HG03066 (cell line): Measurements from ENCODE around the gene NRARP.
"Not testable (repeated sequence)": the region's sequence is repeated elsewhere in the genome, so short reads cannot be mapped to it uniquely, and the experiment has no call there.

Experiments
- ATAC-seq: cut with Tn5 transposase; IDR thresholded peaks from one replicate; pipeline ENCODE4 v1.9.1; 2021; ENCODE audit warnings: low read depth; ENCODE audit not compliant: unreplicated experiment

NRARP gene, protein sequence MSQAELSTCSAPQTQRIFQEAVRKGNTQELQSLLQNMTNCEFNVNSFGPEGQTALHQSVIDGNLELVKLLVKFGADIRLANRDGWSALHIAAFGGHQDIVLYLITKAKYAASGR

DNA sequence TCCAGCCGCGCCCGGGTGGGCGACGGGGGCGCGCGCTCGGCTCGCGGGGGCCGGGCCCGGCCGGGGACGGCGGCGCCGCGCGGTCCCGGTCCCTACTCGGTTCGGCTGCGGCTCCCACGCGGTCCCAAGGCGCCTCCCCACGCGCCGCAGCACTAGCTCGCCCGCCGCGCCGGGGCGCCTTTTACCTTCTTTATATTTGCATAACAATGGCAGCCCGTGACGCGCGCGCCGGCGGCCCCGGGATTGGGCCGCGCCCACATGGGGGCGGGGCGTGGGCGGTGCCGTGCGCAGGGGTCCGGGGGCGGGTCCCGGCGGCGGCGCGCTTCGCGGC lies at the start of gene NRARP:
Gene NRARP (minus strand): TSS at position 154 of the 331 bp plus-strand sequence. CDS start 343 bp downstream, outside the sequence.
- peak; percentile 65 for ATAC-seq

DNA sequence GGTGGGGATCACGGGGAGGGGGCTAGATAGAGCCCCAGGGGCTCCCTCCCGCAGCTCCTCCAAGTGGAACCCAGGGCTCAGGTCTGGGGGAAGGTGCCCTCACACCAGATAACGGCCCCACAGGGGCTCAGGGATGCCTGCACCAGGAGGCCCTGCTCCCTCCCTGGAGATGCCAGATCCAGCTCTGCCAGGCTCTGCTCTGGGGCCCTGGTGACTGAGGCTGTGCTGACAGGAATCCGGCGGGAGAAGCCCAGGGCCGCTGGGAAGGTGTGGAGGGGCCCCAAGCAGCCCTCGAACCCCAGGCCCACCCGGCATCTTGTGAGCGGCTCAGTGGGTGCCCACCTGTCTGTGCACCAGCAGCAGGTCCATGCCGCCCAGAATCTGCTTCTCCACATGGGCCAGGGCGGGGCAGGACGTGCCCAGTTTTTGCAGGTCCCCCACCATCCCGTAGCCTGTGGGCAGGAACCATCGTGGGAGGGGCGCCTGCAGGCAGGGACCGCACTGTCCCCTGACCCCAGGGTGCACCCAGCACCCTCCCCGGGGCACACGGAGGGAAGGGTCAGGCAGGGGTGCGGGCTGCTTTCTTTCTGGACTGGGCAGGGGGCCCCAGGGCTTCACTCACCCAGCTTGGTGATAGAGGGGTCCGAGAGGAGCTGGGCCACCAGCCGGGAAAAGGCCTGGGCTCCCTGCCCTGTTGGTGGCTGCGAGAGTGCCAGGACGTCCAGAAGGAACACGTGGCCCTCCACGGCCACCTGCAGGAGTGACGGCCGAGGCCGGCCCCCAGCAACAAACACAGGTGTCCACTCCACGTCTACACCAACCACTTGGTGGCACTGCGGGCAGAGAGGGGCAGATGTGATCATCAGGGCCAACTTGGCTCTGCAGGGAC lies 48.9 kb upstream of the NRARP start:
- no peak for ATAC-seq

DNA sequence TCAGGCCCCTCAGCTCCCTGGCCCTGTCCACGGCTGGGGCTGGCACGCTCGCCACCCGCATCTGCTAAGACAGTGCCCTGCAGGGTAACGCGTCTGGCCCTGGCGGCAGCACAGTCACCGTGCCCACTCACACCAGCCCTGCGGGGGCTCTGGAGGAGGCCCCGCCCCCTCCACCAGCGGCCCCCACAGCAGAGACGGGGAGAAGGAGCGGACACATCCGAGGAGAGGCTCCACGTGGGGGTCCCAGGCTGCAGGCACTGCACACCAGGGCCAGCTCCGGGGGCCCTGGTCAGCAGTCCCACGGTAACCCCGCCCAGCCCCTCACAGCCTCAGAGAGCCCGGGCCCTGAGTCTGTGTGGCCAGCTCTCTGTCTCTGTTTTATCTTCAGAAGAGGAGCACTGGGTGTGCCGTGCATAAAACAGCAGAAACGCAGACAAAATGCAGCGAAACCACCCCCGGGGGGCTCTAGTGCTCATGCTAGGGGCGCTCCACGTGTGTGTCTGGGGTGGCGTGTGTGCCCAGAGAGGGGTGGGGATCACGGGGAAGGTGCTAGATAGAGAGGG lies 47.5 kb upstream of the NRARP start:
- ATAC-seq = no peak

DNA sequence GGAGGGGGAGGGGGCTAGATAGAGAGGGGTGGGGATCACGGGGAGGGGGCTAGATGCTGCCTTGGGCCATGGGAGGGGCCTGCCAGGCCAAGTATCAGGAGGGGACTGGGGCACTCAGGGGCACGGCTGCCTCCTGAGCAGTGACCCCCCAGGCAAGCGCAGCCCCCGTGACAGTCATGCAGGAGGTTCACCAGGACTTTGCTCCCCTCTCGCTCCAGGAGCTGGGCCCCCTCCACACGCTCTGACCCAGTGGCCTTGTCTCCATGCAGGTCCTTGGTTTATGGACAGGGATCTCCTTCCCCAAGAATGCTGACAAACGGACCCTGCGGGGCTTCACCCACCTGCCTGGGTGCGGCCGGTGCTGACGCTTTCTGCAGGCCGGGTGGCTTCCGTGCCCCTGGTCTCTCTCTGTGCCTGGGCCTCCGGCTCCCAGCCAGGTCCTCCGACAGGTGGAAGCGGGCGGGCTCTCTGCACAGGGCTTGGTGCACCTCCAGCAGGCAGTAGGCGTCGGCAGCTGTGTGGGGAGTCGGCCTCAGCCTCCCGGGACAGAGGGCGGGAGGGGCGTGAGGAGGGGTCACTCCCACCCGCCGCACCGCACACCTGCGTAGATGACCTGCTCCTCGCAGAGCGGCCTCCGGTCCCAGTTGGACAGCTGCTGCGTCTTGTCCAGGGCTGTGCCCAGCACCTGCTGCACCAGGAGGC lies 46.8 kb upstream of the NRARP start:
- ATAC-seq = no peak

DNA sequence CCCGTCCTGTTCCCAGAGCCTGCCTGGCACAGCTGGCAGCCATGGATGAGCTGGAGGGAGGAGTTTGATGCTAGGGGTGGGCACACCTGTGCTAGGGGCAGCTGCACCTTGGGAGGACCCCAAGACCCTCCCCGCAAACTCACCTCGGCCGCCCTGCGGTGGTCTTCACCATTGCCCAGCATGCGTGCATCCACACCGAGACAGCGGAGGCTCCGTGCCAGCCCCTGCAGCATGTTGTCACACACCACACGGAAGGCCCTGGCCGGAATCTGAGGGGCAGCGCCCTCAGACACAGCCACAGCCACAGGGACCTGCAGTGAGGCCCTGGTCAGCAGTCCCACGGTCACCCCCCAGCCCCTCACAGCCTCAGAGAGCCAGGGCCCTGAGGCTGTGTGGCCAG lies 45.9 kb upstream of the NRARP start:
- ATAC-seq = no peak

DNA sequence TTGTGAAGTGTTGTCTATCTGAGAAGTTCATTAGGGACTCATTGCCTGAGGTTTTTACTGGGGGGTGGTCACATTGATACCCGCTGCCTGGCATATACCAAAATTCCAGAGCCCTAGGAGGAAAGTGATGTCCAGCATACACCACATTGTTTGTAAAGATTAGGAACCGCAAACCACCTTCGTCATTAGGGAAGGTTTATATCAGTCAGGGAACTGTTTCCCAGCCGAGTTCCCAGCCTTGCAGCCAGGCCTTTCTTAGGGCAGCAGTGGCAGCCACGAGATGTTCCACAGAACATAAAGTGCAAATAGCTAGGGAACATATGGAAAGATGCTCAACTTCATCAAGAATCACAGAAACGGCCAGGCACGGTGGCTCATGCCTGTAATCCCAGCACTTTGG lies 40.4 kb upstream of the NRARP start:
- ATAC-seq = no peak

DNA sequence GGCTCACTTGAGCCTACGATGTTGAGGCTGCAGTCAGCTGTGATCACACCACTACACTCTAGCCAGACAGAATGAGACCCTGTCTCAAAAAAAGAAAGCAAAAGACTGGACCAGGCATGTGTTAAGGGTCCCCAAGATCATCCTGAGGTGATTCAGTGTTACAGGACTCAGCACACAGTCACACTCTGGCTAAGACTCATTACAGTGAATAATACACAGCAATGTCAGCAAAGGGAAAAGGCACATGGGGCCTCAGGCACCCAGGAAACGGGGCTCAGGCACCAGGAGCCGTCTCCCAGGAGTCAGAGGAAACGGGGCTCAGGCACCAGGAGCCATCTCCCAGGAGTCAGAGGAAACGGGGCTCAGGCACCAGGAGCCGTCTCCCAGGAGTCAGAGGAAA lies 39.2 kb upstream of the NRARP start:
- ATAC-seq = no peak

DNA sequence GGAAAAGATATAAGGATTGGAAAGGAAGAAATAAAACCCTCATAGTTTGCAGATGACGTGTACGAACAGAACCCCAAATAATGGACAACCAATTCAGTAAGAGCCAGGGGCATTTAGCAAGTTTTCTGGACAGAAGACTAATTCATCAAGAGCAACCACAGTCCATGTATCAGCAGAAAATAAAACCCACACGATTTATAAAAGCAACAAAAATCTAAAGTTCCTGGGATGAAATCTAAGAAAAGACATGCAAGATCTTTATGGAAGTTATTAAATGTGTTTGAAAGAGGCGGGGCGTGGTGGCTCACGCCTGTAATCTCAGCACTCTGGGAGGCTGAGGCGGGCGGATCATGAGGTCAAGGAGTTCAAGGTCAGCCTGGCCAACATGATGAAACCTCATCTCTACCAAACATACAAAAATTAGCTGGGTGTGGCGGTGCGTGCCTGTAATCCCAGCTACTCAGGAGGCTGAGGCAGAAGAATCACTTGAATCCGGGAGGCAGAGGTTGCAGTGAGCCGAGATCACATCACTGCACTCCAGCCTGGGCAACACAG lies 37.9 kb upstream of the NRARP start:
- not testable (repeated sequence) for ATAC-seq

DNA sequence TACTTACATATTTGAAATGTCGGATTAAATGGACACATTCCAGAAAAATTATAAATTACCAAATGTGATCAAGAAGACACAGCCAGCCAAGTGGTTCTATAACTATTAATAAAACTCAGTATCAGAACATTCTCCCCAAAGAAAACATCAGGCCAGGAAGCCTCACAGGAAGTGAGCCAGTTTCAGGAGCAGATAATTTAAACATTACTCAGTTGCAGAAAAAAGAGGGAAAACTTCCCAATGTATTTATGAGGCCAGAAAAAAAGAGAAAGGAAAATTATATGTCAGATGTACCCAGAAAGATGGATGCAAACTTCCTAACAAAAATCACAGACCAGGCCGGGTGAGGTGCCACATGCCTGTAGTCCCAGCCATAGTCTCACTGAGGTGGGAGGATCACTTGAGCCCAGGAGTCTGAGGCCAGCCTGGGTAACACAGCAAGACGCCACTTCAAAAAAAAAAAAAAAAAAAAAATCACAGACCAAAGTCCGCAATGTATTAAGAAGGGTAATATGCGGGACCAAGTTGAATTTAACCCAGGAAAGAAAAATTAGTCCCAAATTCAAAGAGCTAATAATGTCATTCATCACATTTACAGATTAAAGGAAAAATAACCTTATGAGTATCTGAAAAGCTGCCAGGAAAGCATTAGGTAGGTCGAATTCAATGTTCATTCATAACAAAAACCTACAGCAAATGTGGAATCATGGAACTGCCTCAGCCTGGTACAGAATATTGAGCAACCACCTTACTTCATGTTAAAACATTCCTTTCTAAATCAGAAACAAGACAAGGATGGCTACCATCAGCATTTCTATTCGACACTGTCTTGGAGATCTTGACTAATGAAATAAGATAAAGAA lies 37.2 kb upstream of the NRARP start:
- ATAC-seq = no peak

DNA sequence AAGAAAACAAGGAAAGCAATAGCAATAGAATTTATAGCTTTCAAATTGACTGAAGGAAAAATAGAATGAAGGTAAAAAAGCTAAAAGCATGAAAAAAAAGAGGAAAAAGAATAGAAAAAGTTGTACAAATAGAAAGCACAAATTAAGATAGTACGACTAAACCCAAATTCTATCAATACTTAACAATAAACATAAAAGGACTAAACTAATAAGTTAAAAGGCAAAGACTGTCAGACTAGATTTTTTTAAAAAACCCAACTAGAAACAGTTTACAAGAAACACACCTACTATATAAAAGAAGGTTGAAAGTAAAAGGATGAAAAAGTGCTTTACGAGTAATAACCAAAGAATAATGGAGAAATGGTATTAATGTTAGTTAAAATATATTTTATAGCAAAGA lies 34.7 kb upstream of the NRARP start:
- no peak for ATAC-seq

DNA sequence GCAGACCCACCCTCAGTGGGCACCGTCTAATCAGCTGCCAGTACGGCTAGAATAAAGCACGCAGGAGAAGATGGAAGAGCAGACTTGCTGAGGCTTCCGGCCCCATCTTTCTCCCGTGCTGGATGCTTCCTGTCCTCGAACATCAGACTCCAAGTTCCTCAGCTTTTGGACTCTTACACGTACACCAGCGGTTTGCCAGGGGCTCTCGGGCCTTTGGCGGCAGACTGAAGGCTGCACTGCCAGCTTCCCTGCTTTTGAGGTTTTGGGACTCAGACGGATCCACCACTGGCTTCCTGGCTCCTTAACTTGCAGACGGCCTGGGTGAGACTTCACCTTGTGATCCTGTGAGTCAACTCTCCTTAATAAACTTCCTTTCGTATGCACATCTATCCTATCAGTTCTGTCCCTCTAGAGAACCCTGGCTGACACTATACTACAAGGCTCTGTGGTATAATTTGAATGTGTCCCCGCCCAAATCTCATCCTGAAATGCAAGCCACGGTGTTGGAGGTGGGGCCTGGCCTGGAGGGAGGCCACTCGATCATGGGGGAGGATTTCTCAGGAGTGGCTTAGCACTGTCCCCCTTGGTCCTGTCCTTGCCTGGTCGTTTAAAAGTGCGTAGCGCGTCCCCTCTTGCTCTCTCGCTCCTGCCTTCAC lies 31.1 kb upstream of the NRARP start:
- no peak for ATAC-seq

DNA sequence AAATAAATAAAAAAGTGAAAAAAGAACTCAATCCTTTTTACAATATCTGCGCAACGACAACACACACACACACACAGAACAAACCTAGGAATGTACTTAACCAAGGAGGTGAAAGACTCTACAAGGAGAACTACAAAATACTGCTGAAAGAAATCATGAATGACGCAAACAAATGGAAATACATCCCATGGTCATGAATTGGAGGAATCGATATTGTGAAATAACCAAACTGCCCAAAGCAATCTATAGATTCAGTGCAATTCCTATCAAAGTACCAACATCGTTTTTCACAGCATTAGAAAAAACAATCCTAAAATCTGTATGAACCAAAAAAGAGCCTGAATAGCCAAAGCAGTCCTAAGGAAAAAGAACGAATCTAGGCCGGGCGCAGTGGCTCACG lies 29.9 kb upstream of the NRARP start:
- ATAC-seq = no peak

DNA sequence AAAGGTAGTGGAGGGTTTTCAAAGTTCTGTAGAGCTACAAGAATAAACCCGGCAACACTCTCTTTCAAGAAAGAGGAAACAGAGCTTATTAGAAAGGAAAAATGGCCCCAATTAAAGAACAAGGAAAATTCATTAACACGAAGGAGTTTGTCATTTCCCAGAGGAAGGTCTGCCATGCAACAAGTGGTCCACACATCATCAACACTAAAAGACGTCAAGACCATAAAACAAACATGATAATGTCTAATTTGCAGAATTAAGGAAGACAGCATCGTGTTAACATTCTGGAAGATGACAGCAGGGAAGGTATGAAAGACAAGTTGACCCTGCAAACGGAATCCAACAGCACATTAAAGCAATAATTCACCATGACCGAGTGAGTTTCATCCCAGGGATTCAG lies 28.6 kb upstream of the NRARP start:
- no peak for ATAC-seq

DNA sequence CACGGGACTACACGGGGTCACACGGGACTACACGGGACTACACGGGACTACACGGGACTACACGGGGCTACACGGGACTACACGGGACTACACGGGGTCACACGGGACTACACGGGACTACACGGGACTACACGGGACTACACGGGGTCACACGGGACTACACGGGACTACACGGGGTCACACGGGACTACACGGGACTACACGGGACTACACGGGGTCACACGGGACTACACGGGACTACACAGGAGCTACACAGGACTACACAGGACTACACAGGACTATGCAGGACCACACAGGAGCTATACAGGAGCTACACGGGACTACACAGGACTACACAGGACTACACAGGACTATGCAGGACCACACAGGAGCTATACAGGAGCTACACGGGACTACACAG lies 27.5 kb upstream of the NRARP start:
- not testable (repeated sequence) for ATAC-seq

DNA sequence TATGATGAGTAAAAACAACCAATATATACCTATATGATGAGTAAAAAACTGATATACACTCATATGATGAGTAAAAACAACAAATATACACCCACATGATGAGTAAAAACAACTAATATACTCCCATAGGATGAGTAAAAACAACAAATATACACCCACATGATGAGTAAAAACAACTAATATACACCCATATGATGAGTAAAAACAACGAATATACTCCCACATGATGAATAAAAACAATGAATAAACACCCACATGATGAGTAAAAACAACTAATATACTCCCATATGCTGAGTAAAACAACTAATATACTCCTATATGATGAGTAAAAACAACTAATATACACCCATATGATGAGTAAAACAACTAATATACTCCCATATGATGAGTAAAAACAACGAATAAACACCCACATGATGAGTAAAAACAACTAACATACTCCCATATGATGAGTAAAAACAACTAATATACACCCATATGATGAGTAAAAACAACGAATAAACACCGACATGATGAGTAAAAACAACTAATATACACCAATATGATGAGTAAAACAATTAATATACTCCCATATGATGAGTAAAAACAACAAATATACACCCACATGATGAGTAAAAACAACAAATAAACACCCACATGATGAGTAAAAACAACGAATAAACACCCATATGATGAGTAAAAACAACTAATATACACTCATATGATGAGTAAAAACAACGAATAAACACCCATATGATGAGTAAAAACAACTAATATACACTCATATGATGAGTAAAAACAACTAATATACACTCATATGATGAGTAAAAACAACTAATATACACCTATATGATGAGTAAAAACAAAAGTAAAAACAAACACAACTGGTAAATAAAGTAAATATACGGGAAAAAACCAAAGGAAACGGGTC lies 25.8 kb upstream of the NRARP start:
- not testable (repeated sequence) for ATAC-seq

DNA sequence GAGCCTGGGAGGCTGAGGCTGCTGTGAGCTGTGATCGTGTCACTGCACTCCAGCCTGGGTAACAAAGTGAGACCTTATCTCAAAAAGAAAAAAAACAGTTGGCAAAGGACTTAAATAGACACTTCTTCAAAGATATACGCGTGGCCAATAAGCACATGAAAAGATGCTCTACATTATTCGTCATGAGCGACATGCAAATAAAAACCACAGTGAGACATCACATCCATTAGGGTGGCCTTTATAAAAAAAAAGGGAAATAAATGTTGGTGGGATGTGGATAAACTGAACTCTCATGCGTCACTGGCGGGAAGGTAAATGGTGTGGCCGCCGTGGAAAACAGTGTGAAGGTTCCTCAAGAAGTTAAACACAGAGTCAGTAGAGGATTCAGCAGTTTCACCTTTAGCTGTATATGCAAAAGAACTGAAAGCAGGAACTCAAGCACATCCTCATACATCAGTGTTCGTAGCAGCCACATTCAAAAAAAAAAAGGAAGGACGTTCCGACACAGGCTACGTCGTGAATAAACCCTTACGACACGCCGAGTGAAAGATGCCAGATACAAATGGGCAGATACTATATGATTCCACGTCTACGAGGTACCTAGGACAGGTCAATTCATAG lies 24.5 kb upstream of the NRARP start:
- ATAC-seq = no peak

DNA sequence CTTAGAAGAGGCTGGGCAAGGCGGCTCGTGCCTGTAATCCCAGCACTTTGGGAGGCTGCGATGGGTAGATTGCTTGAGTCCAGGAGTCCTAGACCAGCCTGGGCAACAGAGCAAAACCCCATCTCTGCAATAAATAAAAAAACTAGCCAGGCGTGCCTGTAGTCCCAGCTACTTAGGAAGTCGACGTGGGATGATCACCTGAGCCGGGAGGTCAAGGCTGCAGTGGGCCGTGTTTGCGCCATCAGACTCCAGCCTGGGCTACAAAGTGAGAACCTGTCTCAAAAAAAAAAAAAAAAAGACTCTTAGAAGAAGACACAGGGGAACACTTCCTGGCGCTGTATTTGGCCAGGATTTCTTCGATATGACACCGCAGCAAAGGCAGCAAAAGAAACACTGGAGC lies 23.7 kb upstream of the NRARP start:
- no peak for ATAC-seq

DNA sequence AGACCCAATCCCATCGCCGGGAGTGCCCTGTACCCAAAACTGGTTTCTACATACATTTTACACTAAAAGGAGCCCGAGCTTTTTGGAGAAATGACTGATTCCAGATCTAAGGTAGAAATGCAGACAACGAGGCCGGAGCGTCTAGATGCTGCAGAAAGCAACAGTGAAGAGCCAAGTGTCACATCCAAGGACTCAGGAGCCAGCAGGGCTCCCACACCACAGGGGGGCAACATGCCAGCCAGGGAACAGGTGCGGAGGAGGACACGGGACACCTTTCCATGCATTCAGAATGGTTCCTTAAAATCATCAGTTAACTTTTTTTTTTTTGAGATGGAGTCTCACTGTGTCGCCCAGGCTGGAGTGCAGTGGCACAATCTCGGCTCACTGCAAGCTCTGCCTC lies 23.1 kb upstream of the NRARP start:
- no peak for ATAC-seq
